Motor neuron (in vitro differentiated cells): ENCODE measurements around the gene CYLD. TPM values are rescaled to one million over a fixed set of nuclear protein-coding genes. Genes with fewer than 3 reads are reported as not detected.

ENCODE experiments used
- ATAC-seq, 8 experiments: fragments of 200-7000 bp; cut with Tn5 transposase; replicated peaks in 6 of 8; 2 replicates each; pipeline ENCODE4 v1.8.0; 2021; ENCODE audit warnings: mild to moderate bottlenecking in 8 of 8, moderate library complexity in 8 of 8
- H3K27ac ChIP-seq, 2 donors: fragments of 250-450 bp; sonication (Bioruptor Pico); 2 replicates each; pipeline ENCODE4 v1.9.0; 2021; ENCODE audit warnings: antibody characterized with exemption in 2 of 2, mild to moderate bottlenecking in 2 of 2, moderate library complexity in 1 of 2
- H3K4me1 ChIP-seq, 2 donors: fragments of 250-450 bp; sonication (Bioruptor Pico); replicated peaks in 1 of 2; 2 replicates each; pipeline ENCODE4 v1.6.1; 2021; ENCODE audit warnings: antibody characterized with exemption in 2 of 2, mild to moderate bottlenecking in 2 of 2, moderate library complexity in 1 of 2
- H3K4me3 ChIP-seq, 5 donors: fragments of 250-450 bp; sonication (Bioruptor Pico); 2 replicates each; pipeline ENCODE4 v1.9.0; 2021; ENCODE audit warnings: antibody characterized with exemption in 5 of 5, mild to moderate bottlenecking in 5 of 5, moderate library complexity in 4 of 5
- WGBS, 10 experiments: fragments of 450-650 bp; shearing (Covaris generic); methylation state at CpG; one replicate each; pipeline ENCODE4 v1.0.0; 2022; 5-methylcytosine and 5-hydroxymethylcytosine counted together
- in situ Hi-C, 9 experiments: fragments of 400-800 bp; cut with MboI; loops; one replicate each; pipeline ENCODE4 v1.15.0; 2021; ENCODE audit warnings: low sequenced_read_pairs in 9 of 9, low pct_unique_long_range_greater_than_20kb in 2 of 9; ENCODE audit not compliant: unreplicated experiment in 9 of 9
- total RNA-seq, 8 experiments: library from RNA; unstranded; fragments of 300-600 nt; gene quantifications; 2 replicates each; pipeline versions ENCODE4 v1.2.3 to v1.2.4, GENCODE V29; 2022

The CYLD gene
- total RNA-seq, 8 experiments from 2014 or later, result 13.4 to 29.7 (median 21.6) TPM

- peaks cover 0 to 3% of the 10 kb centered on the region in 2 donors for H3K4me1 ChIP-seq
- WGBS, 10 experiments, result 89 to 100% (median 93%) methylated on average over 1 to 3 of the region's 3 CpGs; no CpG with 5 or more reads in 4 of the 10 experiments
- no peak overlapping the region for H3K27ac ChIP-seq
- ATAC-seq, result no peak
- H3K4me3 ChIP-seq, result no peak overlapping the region
- in situ Hi-C loops, result no loop called here
These were observed 39.2 kb upstream of the CYLD start for GRCh38 chr16:50702725-50703124.

- no peak overlapping the region for H3K27ac ChIP-seq
- WGBS, 10 experiments, result 0 to 73% (median 44%) methylated on average over 1 of the region's 1 CpG; no CpG with 5 or more reads in 5 of the 10 experiments
- in situ Hi-C loops, result no loop called here
- no peaks in the 10 kb centered on the region for H3K4me1 ChIP-seq
- no peak overlapping the region for H3K4me3 ChIP-seq
- no peak for ATAC-seq
These were observed 37.6 kb upstream of the CYLD start for GRCh38 chr16:50704245-50704644.

DNA sequence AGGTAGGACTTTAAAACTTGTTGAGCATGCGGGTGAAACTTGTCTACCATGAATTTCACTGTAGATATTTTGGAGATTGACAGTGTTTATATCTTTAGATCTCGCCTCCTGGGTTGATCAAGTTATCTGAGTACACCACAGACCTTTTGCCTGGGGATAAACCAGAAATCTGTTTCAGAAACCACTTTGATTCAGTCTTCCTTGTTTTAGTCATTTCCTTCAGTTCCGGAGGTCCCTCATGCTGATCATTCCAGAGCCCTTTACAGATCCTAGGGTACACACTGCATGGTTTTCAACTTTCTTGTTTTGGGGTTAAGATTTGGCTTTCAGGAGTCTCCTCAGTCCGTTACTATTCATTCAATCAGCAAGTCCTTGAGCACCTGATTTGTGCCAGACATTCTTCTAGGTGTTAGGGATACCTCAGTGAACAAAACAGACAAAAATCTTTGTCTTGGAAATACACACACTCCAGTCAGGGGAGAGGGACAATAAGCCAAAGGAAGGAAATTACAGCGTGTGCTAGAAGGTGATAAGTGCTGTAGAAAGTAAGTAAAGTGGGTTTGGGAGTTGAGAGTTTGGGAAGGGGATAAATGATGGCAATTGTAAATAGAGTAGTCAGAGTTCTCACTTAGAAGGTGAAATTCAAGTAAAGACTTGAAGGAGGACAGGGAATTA lies 36.3 kb upstream of the CYLD start:
- 20 to 80% (median 62%) methylated on average over 2 to 5 of the region's 5 CpGs; no CpG with 5 or more reads in 1 of the 10 experiments for WGBS, 10 experiments
- ATAC-seq, result no peak
- no peak overlapping the region for H3K27ac ChIP-seq
- in situ Hi-C loops, result no loop called here
- no peak overlapping the region for H3K4me3 ChIP-seq
- H3K4me1 ChIP-seq, result no peaks in the 10 kb centered on the region

- Histone ChIP-seq H3K4me3 (no peak overlapping the region), H3K4me1 (no peaks in the 10 kb centered on the region), H3K27ac (no peak overlapping the region)
- no peak for ATAC-seq
- 0 to 51% (median 25%) methylated on average over 1 to 3 of the region's 3 CpGs; no CpG with 5 or more reads in 3 of the 10 experiments for WGBS, 10 experiments
- in situ Hi-C loops, result no loop called here
These were observed 35.6 kb upstream of the CYLD start for GRCh38 chr16:50706250-50706649.

- ATAC-seq, result no peak
- Histone ChIP-seq H3K4me3 (no peak overlapping the region), H3K4me1 (no peaks in the 10 kb centered on the region), H3K27ac (no peak overlapping the region)
- in situ Hi-C loops, result no loop called here
- WGBS, 10 experiments, result 40 to 94% (median 87%) methylated on average over 1 to 5 of the region's 10 CpGs; no CpG with 5 or more reads in 4 of the 10 experiments
These were observed 33.4 kb upstream of the CYLD start for GRCh38 chr16:50708373-50709060.

DNA sequence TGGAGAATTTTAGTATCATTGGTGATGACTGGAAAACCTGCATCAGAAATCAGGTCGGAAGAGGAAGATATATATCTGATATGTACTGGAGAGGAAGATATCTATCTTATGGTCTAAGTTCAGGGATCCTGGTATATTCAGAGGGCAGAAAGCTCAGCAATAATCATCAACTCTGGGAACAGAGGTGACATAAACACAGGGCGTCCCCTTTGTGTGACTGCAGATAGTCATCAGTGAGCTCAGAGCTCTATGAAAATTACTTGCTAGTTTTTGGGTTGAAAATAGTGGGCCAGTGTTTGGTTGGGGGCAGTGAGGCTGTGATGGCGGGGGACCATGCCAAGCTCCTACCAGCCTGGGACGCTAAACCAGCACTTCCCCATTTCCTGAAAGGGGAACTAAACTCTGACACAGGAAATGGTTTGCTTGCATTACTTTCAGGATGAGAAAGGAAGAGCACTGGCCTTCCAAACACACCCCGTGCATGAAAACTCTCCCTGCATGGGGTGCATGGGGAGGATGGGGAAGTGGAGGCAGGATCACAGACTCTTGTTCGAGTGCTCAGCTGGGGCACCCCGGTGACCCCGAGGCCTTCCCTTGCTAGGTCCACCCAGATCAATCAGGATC lies 32.7 kb upstream of the CYLD start:
- H3K27ac ChIP-seq, result no peak overlapping the region
- no peak overlapping the region for H3K4me3 ChIP-seq
- no peak for ATAC-seq
- in situ Hi-C loops, result no loop called here
- H3K4me1 ChIP-seq, result no peaks in the 10 kb centered on the region
- 39 to 75% (median 64%) methylated on average over 2 to 5 of the region's 8 CpGs; no CpG with 5 or more reads in 3 of the 10 experiments for WGBS, 10 experiments

DNA sequence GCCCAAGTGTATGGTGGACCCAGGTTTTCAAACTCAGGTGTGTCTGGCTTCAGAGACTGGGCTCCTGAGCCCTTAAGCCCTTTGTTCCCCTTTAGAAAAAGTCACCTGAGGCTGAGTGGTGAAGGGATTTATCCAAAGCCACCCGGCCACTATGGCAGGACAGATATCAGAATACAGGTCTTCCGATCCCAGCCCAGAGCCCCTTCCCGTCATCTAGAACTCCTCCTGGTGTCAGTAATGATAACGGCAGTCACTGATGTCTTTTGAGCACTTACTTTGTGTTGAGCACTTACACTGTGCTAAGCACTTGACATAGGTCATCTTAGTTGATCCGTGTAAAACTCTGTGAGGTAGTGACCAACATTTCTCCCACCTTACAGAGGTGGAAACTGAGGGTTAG lies 31.9 kb upstream of the CYLD start:
- in situ Hi-C loops, result no loop called here
- no peak for ATAC-seq
- no peak overlapping the region for H3K27ac ChIP-seq

GRCh38 chr16:50711040-50711439 lies 30.8 kb upstream of the CYLD start:
- 87 to 96% (median 93%) methylated on average over 3 to 20 of the region's 21 CpGs; no CpG with 5 or more reads in 7 of the 10 experiments for whole genome bisulfite sequencing, 10 experiments
- Histone ChIP-seq H3K27ac (no peak overlapping the region), H3K4me3 (no peak overlapping the region), H3K4me1 (peaks cover 0 to 3% of the 10 kb centered on the region in 2 donors)
- in situ Hi-C loops, result no loop called here
- no peak for ATAC-seq

More for the DNA sequence above, 31.9 kb upstream of the CYLD start:
- WGBS, 10 experiments, result 28 to 71% (median 46%) methylated on average over 1 to 5 of the region's 5 CpGs; no CpG with 5 or more reads in 4 of the 10 experiments
- Histone ChIP-seq H3K4me3 (no peak overlapping the region), H3K4me1 (peaks cover 0 to 2% of the 10 kb centered on the region in 2 donors)

- ATAC-seq, result peak in 1 of 8 experiments; percentile 40
- H3K4me3 ChIP-seq, result no peak overlapping the region
- 80 to 100% (median 86%) methylated on average over 1 to 4 of the region's 25 CpGs; no CpG with 5 or more reads in 6 of the 10 experiments for WGBS, 10 experiments
- H3K4me1 ChIP-seq, result peaks cover 0 to 3% of the 10 kb centered on the region in 2 donors
- no peak overlapping the region for H3K27ac ChIP-seq
- in situ Hi-C loops, result no loop called here
These were observed 29.9 kb upstream of the CYLD start for GRCh38 chr16:50711862-50712559.

- in situ Hi-C loops, result no loop called here
- peak in 3 of 8 experiments; percentile 28 to 66 (median 55) for ATAC-seq
- Histone ChIP-seq H3K4me1 (peaks cover 0 to 3% of the 10 kb centered on the region in 2 donors), H3K27ac (no peak overlapping the region), H3K4me3 (no peak overlapping the region)
- 31 to 100% (median 100%) methylated on average over 1 to 2 of the region's 3 CpGs; no CpG with 5 or more reads in 6 of the 10 experiments for WGBS, 10 experiments
These were observed 29.4 kb upstream of the CYLD start for GRCh38 chr16:50712560-50712898.

GRCh38 chr16:50712956-50713355 lies 28.9 kb upstream of the CYLD start:
- no peak overlapping the region for H3K27ac ChIP-seq
- H3K4me1 ChIP-seq, result peaks cover 0 to 3% of the 10 kb centered on the region in 2 donors
- ATAC-seq, result no peak
- no peak overlapping the region for H3K4me3 ChIP-seq
- 45 to 100% (median 86%) methylated on average over 1 to 4 of the region's 4 CpGs; no CpG with 5 or more reads in 6 of the 10 experiments for WGBS, 10 experiments
- in situ Hi-C loops, result no loop called here

DNA sequence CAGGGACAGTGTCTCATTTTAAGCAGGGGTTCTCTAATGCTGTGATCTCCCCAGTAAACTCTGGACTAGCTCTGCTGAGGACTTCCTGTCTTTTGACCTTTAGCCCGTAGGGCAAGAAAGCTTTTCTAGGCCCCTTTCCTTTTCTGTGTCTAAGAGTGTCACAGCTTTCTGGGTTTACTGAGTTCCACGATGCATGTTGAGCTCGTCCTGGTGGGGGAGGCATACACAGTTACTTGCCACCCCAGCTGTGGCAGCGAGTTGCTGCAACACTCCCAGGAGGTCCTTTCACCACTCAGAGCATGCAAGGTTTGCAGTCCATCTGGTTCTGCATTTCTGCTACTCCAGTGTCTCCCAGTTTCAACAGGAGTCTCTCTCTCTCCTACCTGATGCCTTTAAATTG lies 24.8 kb upstream of the CYLD start:
- 13 to 88% (median 77%) methylated on average over 1 to 4 of the region's 4 CpGs; no CpG with 5 or more reads in 4 of the 10 experiments for WGBS, 10 experiments
- Histone ChIP-seq H3K4me1 (peaks cover 0 to 3% of the 10 kb centered on the region in 2 donors), H3K27ac (no peak overlapping the region), H3K4me3 (no peak overlapping the region)
- in situ Hi-C loops, result no loop called here
- ATAC-seq, result no peak

- no peak overlapping the region for H3K27ac ChIP-seq
- ATAC-seq, result no peak
- H3K4me1 ChIP-seq, result peaks cover 0 to 3% of the 10 kb centered on the region in 2 donors
- in situ Hi-C loops, result no loop called here
- WGBS, 10 experiments, result 70 to 100% (median 94%) methylated on average over 1 to 5 of the region's 5 CpGs; no CpG with 5 or more reads in 4 of the 10 experiments
- no peak overlapping the region for H3K4me3 ChIP-seq
These were observed 24.4 kb upstream of the CYLD start for GRCh38 chr16:50717494-50717893.
